Measurements from ENCODE around the gene SART1. TPM values are rescaled to one million over a fixed set of nuclear protein-coding genes. Genes with fewer than 3 reads are reported as not detected.

SART1 gene
- total and polyA plus RNA-seq, 12 donors, result 16.9 to 351 (median 31.6) TPM

- no peak for DNase-seq
- Histone ChIP-seq H3K27ac (no peak overlapping the region), H3K36me3 (replicated peaks in 1 of 2) (no peaks in the 10 kb centered on the region), H3K4me1 (replicated peaks in 1 of 2) (peaks cover 0 to 8% of the 10 kb centered on the region in 2 donors), H3K4me3 (no peak overlapping the region), H3K9me3 (replicated peaks in 1 of 3) (no peaks in the 10 kb centered on the region), H3K27me3 (peaks cover 11% of the 10 kb centered on the region)
- TF ChIP-seq, protein P1, sequence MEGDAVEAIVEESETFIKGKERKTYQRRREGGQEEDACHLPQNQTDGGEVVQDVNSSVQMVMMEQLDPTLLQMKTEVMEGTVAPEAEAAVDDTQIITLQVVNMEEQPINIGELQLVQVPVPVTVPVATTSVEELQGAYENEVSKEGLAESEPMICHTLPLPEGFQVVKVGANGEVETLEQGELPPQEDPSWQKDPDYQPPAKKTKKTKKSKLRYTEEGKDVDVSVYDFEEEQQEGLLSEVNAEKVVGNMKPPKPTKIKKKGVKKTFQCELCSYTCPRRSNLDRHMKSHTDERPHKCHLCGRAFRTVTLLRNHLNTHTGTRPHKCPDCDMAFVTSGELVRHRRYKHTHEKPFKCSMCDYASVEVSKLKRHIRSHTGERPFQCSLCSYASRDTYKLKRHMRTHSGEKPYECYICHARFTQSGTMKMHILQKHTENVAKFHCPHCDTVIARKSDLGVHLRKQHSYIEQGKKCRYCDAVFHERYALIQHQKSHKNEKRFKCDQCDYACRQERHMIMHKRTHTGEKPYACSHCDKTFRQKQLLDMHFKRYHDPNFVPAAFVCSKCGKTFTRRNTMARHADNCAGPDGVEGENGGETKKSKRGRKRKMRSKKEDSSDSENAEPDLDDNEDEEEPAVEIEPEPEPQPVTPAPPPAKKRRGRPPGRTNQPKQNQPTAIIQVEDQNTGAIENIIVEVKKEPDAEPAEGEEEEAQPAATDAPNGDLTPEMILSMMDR (IDR thresholded peaks at IDR 0.05), result no peak
- TF ChIP-seq POLR2A (IDR thresholded peaks at IDR 0.05), result no peak
- intact Hi-C loops (cut with DNase I), result no loop called here
- WGBS, 4 donors, result 62 to 77% (median 69%) methylated on average over 6 to 7 of the region's 7 CpGs; no CpG with 5 or more reads in 1 of the 4 donors
Observed at GRCh38 chr11:66013762-66014100, 52.2 kb downstream of the SART1 start.

DNA sequence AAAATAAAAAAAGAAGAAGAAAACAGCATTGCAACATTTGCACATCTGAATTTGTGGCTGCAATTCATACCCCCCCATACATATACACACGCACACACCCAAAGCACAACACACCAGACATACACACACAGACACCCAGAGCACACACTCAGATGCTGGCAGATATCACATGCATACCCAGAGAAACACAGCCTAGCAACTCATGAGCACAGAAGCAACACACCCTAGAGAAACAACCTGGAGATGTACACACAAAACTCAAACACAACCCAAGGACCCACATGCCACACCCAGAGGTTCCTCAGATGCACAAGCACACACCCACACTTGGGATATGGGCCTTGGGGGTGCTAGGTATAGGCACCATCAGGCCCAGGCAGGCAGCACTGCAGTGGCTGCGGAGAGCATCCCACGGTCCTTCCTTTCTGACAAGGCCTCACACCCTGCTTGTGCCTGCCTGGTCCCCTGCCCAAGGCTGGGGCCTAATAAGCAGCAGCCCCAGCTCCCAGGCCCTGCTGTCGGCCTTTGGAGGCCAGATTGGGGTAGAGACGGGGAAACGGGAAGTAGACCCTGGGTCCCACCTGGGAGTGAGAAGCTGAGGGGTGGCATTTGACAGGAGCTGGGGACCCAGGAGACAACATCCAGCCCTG, 53.4 kb downstream of the SART1 start:
- TF ChIP-seq POLR2A (IDR thresholded peaks at IDR 0.05), result no peak
- TF ChIP-seq, protein P1 (IDR thresholded peaks at IDR 0.05), result no peak
- intact Hi-C loops (cut with DNase I), result no loop called here
- Histone ChIP-seq H3K27ac (no peak overlapping the region), H3K36me3 (replicated peaks in 1 of 2) (no peaks in the 10 kb centered on the region), H3K27me3 (peaks cover 11% of the 10 kb centered on the region), H3K4me1 (replicated peaks in 1 of 2) (peaks cover 0 to 8% of the 10 kb centered on the region in 2 donors), H3K9me3 (replicated peaks in 1 of 3) (no peaks in the 10 kb centered on the region), H3K4me3 (no peak overlapping the region)
- WGBS, 4 donors, result 78 to 92% (median 87%) methylated on average over 2 to 6 of the region's 6 CpGs
- no peak for DNase-seq

GRCh38 chr11:66015454-66015881, 53.9 kb downstream of the SART1 start:
- peak overlapping the region in 1 of 5 donors; percentile 40 for H3K27ac ChIP-seq
- H3K4me1 ChIP-seq (replicated peaks in 1 of 2), result peaks cover 0 to 8% of the 10 kb centered on the region in 2 donors
- no peaks in the 10 kb centered on the region for H3K36me3 ChIP-seq (replicated peaks in 1 of 2)
- TF ChIP-seq, protein P1 (IDR thresholded peaks at IDR 0.05), result no peak
- no peak for TF ChIP-seq POLR2A (IDR thresholded peaks at IDR 0.05)
- H3K9me3 ChIP-seq (replicated peaks in 1 of 3), result no peaks in the 10 kb centered on the region
- 67 to 95% (median 87%) methylated on average over 1 to 7 of the region's 7 CpGs for WGBS, 4 donors
- intact Hi-C loops (cut with DNase I), result no loop called here
- no peak overlapping the region for H3K4me3 ChIP-seq
- H3K27me3 ChIP-seq, result peaks cover 11% of the 10 kb centered on the region
- no peak for DNase-seq

DNA sequence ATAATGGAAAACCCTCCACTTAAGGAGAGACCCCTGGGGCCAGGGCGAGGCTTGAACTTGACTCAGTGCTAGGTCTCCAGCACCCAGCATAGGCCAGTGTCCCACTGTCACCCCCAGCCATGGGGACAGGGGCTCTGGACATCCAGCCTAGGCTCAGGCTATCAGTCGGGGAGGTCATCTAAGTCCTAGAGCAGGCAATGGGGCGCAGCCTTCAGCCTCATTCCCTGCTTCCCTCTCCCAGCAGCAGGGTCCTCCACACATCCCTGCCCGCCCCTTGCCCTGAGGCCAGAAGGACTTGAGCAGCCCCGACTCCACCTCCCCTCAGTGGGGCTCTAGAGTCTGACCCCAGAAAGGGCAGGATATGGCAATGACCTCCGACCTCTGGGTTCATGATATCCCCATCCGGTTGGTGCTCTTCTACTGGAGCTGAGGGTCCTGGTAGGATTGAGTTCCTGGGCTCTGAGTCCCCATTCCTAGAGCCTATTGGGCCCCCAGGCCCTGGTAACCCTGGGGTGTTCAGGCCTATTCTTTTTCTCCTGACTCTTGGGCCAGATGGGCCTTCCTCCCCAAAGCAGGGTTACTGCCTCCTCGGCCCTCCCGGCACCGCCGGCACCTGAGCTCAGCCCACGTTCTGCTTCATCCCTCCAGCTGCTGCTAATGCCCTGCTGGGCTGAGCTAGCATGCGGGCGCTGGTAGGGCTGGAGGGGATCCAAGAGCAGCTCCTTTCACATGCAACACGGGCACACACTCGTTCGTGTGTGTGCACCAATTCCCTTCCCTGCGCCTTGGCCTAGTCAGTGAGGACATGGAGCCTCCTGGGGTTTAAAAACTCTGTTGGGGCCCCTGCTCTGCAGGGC, 54.6 kb downstream of the SART1 start:
- 88 to 91% (median 89%) methylated on average over 12 to 18 of the region's 18 CpGs for WGBS, 4 donors
- TF ChIP-seq, protein P1 (IDR thresholded peaks at IDR 0.05), result no peak
- TF ChIP-seq POLR2A (IDR thresholded peaks at IDR 0.05), result no peak
- Histone ChIP-seq H3K9me3 (replicated peaks in 1 of 3) (no peaks in the 10 kb centered on the region), H3K27ac (peak overlapping the region in 1 of 5 donors; percentile 40), H3K36me3 (replicated peaks in 1 of 2) (no peaks in the 10 kb centered on the region), H3K4me1 (replicated peaks in 1 of 2) (peaks cover 4 to 10% of the 10 kb centered on the region in 2 donors), H3K4me3 (no peak overlapping the region), H3K27me3 (peaks cover 11% of the 10 kb centered on the region)
- DNase-seq, result no peak
- intact Hi-C loops (cut with DNase I), result no loop called here

All from adrenal gland (tissue), 12 donors.